Measurements from ENCODE around the gene MARCKS.

Gene MARCKS

DNA sequence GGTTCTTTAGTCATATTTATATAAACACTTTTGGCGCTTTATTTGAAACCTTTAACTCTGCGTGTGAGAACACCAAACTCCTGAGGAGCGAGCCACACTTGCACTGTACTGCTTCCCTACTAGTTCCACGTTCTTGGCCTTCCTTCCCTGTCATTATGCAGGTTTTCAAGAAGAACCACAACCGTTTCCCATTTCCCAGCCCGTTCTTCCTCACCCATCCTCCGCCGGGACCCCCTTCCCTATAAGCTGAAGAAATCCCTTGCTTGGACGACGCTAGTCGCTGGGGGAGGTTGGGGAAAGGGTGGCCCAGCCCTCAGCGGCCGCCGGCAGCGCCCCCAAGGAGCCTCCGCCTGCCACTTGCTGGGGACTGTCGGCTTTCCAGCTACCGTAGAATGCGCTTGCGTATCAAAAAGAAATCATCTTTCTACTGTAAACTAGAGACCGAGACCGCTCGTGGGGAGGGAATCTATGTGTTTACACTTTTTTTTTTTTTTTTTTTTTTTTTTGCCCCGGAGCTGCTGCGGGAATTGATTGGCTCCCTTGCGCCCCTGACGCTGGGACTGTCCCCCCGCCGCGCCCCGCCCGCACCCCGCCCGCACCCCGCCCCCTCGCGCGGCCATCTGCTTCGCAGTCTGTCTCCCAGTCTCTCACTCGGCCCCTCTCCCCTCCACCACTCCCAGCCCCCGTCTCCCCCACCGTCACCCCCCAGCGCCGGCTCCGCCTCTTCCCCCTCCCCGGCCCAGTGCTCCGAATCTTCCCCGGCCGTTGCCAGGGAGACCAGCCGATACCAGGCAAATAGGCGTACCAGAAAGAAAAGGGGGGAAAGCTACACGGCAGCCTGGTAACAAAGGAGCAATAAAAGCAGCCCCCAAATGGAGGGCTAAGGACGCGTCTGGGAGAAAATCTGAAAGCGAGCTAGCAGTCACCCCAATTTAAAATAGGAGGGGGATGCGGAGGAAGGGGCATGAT, 2.3 kb upstream of the MARCKS start:
- DNase-seq (ENCODE audit: low spot score) = peak; percentile 94

DNA sequence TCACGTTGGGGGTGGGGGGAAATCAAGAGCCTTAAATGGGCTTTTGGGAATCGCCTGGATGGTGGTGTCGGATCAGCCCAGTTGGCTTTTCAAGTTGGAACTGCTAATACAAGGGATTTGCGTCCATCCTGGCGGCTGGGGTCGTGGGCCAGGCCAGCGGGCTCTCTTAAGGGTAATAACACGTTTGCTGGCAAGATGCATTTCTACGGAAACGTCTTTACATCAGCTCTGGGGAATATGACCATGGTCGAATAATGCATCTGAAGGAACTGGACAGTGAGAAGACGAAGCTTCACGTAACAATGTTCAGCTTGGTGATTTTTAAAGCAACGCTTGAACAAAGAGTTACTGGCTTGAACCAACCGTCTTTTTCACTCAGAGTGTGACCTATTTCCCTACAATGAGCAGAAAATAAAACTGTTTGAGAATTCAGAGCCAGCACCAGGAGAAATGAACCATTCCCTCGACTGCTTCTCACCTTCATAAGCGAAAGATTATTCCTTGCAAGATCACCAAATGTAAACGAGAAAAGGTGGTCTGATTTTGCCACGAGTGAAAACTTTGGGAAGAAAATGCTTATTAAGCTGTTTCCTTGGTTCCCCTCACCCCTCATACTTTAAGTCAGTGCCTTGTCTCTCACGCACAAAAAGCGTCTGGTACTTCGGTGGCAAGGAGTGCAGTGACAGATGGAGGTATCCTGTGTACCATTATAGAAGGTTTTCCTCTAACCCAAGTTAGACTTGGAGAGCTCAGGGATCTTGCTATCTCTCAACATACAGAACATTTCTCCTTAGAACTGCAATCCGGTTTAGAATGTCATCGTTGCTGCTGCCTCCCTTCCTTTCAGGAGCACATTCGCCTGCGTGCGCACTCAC, 1.4 kb upstream of the MARCKS start:
- DNase-seq (ENCODE audit: low spot score) = peak; percentile 75

DNA sequence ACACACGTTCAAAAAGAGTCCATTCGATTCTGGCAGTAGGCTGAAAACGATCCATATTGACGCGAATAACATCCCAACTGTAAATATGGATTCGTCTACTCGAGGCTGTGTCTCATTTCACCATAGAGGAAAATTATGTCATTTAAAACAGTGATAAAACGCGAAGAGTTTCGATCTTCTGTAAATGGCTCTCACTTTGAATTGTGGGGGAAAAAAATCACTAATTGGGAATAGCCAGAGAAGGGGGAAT, 845 bp upstream of the MARCKS start:
- DNase-seq (ENCODE audit: low spot score) = no peak

DNA sequence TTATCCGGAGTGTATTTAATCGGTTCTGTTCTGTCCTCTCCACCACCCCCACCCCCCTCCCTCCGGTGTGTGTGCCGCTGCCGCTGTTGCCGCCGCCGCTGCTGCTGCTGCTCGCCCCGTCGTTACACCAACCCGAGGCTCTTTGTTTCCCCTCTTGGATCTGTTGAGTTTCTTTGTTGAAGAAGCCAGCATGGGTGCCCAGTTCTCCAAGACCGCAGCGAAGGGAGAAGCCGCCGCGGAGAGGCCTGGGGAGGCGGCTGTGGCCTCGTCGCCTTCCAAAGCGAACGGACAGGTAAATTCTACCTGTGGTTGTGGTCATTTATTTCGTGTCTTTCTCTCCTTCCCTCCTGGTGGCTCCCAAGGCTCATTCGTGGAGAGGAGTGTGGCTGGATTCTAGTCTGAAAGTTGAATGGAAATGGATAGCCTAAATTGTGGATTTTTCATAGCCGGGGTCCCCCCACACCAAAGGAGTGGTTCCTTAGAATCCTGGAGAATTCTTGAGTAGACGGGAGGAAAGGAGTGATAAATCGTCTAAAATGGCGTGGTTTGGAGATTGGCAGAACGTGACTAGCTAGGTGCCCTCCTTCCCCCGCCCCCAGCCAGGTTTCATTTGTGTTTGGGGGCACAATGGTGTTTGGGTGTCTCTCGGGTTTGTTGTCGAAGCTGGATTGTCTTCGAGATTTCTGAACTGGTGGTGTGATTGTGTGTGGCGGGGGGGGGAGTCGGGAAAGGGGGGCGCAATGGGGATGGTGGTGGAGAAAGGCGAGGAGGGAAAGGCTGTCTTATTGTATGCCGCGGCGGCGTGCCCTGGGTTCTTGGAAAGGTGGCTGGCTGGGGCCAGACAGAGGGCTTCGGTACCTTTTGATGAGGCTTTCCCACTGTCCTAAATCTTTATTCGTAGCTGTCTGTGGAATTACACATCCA, 673 bp downstream of the MARCKS start:
- DNase-seq (ENCODE audit: low spot score) = peak; percentile 63

DNA sequence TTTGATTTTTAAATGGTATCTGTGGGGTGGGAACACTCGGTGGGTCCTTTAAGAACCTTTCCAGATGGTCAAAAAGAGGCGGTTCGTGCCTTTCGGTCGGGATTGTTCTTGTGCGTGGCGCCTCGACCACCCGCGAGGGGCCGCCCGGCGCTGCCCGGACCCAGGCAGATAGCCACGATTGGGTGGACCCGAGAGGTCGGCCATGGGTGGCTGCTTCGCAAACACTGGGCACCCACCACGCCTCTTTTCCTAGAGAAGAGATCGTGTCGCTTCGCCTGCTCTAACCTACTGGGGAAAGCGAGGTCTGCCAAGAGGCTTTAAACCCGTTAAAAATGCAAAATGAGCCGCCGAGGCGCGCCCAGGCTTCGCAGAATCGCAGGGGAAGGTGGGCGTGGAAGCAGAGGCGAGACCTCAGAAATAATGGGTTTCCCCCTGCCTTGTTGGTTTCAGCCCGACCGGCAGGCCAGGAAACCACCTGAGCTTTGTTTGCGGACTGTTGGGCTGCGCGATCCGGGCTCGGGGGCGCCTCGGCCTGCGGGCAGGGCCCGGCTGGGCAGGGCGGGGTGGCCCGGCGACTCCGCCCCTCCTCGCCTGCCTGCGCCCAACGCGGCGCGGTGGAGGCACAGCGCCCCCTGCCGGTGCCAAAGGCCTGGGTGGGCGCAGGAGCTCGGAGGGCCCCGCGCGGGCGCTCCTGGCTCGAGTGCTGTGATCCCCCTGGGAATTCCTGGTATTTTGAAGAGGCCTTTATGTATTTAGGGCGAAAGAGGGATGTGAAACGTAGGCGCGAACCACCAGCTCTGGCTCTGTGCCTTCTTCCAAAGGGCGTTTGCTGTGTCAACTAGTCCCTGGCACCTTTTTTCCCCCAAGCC, 1.6 kb downstream of the MARCKS start:
- peak; percentile 96 for DNase-seq (ENCODE audit: low spot score)

DNA sequence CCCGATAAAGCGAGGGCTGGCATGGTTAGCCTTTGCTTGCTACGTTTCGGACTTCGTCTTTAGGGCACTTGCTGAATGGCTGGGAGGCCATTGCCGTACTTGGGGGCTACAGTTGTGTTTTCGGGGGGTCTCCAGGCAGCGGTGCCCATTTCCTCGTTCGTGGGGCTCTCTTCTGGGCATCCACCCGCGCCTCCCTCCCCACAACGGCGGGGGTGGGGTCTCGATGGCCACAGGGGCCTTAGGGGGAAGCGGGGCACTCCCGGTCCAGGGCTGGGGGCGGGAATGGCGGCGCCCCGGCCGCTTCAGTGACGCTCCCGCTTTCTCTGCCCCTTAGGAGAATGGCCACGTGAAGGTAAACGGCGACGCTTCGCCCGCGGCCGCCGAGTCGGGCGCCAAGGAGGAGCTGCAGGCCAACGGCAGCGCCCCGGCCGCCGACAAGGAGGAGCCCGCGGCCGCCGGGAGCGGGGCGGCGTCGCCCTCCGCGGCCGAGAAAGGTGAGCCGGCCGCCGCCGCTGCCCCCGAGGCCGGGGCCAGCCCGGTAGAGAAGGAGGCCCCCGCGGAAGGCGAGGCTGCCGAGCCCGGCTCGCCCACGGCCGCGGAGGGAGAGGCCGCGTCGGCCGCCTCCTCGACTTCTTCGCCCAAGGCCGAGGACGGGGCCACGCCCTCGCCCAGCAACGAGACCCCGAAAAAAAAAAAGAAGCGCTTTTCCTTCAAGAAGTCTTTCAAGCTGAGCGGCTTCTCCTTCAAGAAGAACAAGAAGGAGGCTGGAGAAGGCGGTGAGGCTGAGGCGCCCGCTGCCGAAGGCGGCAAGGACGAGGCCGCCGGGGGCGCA, 2.4 kb downstream of the MARCKS start:
- DNase-seq (ENCODE audit: low spot score) = peak; percentile 49

DNA sequence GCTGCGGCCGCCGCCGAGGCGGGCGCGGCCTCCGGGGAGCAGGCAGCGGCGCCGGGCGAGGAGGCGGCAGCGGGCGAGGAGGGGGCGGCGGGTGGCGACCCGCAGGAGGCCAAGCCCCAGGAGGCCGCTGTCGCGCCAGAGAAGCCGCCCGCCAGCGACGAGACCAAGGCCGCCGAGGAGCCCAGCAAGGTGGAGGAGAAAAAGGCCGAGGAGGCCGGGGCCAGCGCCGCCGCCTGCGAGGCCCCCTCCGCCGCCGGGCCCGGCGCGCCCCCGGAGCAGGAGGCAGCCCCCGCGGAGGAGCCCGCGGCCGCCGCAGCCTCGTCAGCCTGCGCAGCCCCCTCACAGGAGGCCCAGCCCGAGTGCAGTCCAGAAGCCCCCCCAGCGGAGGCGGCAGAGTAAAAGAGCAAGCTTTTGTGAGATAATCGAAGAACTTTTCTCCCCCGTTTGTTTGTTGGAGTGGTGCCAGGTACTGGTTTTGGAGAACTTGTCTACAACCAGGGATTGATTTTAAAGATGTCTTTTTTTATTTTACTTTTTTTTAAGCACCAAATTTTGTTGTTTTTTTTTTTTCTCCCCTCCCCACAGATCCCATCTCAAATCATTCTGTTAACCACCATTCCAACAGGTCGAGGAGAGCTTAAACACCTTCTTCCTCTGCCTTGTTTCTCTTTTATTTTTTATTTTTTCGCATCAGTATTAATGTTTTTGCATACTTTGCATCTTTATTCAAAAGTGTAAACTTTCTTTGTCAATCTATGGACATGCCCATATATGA, 3.2 kb downstream of the MARCKS start:
- DNase-seq (ENCODE audit: low spot score) = peak; percentile 63

DNA sequence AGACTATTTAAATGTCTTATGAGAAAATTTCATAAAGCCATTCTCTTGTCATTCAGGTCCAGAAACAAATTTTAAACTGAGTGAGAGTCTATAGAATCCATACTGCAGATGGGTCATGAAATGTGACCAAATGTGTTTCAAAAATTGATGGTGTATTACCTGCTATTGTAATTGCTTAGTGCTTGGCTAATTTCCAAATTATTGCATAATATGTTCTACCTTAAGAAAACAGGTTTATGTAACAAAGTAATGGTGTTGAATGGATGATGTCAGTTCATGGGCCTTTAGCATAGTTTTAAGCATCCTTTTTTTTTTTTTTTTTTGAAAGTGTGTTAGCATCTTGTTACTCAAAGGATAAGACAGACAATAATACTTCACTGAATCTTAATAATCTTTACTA, 5.0 kb downstream of the MARCKS start:
- no peak for DNase-seq (ENCODE audit: low spot score)

DNA sequence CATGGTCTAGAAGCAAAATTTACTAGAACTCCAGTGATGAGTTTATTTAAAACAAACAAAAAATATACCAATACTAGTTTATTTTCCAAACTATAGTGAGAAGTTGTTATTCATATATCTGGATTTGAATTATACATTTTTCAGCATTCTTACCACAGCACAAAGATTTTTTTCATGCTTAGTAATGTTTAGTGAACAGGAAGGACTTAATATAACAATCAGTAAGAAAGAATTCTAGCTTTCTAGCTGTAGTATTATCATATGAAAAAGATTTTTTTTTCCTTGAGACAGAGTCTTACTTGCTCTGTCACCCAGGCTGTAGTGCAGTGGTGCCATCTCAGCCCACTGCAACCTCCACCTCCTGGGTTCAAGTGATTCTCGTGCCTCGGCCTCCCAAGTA, 13.8 kb downstream of the MARCKS start:
- DNase-seq (ENCODE audit: low spot score) = no peak

DNA sequence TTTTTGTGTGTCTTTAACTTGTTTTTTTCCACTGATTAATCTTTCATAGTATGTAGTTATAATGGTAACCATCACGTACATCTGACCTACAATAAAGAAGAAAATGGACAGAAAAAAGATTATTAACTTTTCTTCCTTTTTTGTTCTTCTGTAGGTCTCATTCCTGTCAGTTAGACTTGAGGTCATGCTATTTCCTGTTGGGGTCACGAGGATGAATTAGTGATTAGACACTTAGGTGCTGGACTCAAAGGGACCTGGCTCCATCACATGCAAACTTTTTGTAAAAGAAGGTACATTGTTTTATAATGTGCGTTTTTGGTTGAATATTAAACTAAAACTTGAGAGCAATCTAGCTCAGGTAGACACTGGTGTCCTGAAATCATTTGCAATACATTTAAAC, 14.8 kb downstream of the MARCKS start:
- DNase-seq (ENCODE audit: low spot score) = no peak

DNA sequence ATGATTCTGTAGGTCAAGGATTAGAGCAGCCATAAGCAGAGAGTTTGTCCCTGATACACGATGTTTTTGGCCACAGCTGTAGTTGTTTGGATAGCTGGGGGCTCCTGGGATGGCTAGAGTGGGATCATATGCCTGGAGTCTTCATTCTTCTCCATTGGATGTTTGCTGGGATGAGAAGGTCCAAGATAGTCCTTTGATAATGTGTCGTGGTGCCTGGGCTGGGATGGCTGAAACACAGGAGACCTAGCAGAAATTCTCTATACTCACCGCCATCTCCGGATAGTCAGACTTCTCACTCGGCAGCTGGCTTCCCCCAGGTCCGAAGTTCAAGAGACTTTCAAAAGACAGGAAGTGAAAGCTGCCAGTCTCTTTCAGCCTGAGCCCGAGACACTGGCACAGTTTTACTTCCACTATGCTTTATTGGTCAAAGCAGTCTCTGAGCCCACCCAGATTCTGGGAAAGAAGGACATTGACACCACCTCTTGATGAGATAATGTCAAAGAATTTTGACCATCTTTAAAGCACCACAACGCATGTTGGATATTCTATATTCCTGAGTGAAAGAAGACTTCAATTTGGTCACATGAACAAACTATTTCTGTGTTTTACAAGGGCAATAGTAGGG, 16.0 kb downstream of the MARCKS start:
- DNase-seq (ENCODE audit: low spot score) = no peak

DNA sequence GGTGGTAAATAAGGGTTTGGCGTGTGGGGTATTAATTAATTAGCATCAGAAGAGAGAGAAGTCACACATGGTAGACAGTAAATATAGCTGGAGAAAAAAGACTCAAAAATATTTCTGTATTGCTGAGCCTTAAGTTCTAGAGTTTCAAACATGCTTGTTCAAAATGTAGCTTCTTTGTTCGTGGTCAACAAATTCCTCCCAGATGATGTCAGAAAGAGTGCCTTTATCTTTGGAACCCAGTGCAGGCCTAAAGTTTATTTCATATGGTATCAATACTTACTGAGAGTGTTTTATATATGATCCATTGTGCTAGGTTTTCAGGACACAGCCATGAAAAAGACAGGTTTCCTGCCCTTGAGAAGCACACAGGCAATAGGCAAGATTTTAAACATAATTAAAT, 18.3 kb downstream of the MARCKS start:
- DNase-seq (ENCODE audit: low spot score) = no peak

DNA sequence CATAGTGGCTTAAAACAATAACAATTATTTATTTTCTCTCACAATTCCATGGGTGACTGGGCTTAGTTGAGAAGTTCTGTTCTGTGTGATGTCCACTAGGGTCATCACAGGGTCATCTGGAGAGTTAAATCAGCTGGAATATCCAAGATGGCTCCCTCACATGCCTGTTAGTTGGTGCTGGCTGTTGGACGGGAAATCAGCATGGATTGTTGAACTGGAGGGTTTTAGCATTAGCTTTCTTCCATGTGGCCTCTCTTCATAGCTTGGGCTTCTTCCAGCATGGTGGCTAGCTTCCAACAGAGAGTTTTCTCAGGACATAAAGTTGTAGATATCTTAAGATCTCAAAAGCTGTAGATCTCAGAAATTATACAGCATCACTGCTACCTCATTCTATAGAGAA, 19.6 kb downstream of the MARCKS start:
- no peak for DNase-seq (ENCODE audit: low spot score)

DNA sequence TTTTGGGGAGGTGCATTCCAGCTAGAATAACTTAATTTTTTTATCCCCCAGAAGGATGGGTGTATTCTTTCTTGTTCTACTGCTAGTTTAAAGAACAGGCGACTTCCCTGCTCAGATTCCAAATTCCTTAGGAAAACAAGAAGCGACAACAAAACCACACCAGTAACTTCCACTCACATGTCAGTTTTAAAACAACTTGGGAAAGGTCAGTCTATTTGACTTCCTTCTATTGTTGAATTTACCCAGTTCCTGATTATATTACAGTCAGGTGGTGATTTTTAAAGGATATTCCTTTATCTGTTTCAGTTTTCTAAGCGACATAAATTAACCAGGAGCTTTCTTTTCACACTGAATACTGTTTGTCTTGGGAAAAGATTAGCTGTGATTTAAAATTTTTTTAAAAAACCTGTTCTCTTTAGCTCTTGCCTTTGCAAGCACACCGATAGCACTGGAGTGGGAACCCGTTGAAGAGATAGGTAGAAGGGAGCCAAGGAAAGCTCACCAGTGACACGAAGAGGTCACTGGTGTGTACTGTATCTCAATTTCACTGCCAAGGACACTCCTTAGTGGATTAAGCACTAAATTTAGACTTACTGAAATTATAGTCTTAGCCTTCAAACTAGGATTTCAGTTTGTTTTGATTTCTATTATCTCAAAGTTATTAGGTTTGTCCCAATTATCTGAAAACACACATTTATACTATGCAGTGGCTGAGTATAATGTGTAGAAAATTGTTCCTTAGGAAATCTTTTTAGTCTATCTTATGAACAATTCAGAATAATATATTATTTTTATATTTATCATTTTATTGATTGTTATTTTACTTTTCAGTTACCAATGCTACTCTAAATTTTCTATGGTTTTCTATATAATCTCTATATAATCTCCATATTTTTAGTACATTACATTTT, 22.3 kb downstream of the MARCKS start:
- no peak for DNase-seq (ENCODE audit: low spot score)

DNA sequence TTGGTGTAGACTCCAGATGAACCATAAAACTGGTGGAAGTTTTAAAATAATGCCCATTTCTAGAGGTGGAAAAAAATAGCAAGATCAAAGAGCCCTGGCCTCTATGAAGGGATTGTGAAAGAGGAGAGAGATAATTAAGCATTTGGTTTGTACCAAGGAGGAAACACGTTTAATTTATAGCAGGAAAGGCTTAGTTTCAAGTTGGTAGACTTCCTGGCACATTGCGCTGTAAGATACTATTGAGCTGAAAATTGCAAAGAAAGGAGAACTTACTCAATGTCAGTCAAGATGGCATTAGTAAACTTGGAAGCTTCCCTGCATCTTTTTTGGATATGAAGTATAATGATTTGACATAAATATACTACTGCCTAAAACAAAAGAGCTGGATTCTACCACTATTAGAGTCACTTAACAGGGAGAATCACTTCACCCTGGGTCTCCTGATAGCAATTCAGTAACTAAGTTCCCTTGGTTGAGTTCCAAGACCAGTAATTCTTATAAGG, 24.4 kb downstream of the MARCKS start:
- DNase-seq (ENCODE audit: low spot score) = no peak

DNA sequence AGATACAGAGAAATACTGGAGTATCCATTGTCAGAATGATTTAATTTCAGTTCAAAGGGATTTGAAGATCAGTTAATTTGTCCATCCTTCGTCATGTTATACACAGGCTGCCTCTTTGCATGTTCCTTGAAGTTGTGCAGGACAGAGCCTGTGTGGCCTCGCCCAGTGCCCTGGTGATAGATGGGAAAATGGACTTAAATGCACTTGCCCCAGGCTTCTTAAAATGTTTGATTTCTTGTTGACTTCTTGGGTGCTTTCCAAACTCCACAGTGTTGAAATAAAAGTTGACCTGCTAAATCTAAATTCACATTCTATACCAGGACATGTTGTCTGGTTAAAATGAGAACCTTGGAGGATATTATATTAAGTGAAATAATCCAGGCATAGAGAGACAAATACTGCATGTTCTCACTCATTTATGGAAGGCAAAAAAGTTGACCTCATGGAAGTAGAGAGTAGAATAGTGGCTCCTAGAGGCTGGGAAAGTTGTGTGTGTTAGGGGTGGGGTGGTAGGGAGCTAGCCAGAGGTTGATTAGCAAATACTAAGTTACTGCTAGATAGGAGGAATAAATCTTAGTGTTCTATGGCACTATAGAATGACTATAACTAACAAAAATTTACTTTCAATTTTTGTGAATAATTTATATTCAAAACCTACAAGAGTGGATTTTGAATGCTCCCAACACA, 25.3 kb downstream of the MARCKS start:
- DNase-seq (ENCODE audit: low spot score) = no peak

DNA sequence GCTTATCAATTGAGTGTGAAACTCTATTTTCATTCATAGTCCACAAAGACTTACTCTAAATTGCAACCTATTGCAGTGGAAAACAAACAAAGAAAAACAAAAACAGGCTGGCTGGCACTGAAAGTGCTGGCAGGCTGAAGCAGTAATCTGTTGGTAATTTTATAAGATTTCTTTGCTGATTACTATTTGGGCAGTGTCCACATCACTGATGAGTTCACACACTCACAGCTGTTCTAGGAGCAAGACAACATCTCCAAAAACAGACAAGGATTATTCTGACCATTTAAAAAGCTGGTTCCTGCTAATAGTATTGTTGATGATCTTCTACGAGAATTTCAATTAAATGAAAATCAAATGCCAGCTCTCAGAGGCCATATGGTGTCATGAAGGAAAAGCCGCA, 26.9 kb downstream of the MARCKS start:
- DNase-seq (ENCODE audit: low spot score) = no peak

Data from ecto neural progenitor cell (in vitro differentiated cells).